Endothelial cell of umbilical vein (primary cell): Measurements from ENCODE around the gene NAALAD2. TPM values are rescaled to one million over a fixed set of nuclear protein-coding genes. Genes with fewer than 3 reads are reported as not detected.

Experiments used
- BruUV-seq: library from RNA; stranded (reverse); fragments of 400-500 nt; replicated peaks from 2 replicates; lab custom pipeline; 2021; lab: Mats Ljungman, UMichigan
- CTCF ChIA-PET: fragments of 300-600, 350-600 bp; sonication (Branson Sonifier 250); formaldehyde crosslinking; loops from one replicate; lab custom pipeline; 2021; ENCODE audit warnings: antibody characterized with exemption, inconsistent platforms; lab: Charles Lee
- POLR2A ChIA-PET: fragments of 300-600, 350-600 bp; sonication (Branson Sonifier 250); formaldehyde crosslinking; loops from one replicate; lab custom pipeline; 2021; ENCODE audit warnings: antibody characterized with exemption, inconsistent platforms; lab: Charles Lee
- DNase-seq: peaks from one replicate; pipeline ENCODE4 v3.0.0-alpha.2; 2011; ENCODE audit warnings: low read depth, low spot score
- FAIRE-seq: peaks from 2 replicates; lab custom pipeline; 2011; peaks lifted over from hg19 to GRCh38; lab: Jason Lieb, UNC
- H2AFZ ChIP-seq: 2 replicates; pipeline ENCODE4 v1.6.0; 2012; ENCODE audit warnings: low read depth, low read length, control low read depth, inconsistent platforms
- H3K27ac ChIP-seq: 2 replicates; pipeline ENCODE4 v1.5.1; 2011; ENCODE audit warnings: low read depth, mild to moderate bottlenecking, control low read depth, low read length, moderate library complexity; ENCODE audit not compliant: insufficient read depth
- H3K27me3 ChIP-seq, 2 experiments: 2 replicates each; pipeline versions ENCODE4 v1.6.0 to v1.6.1; 2011; ENCODE audit warnings: low read length in 2 of 2, mixed read lengths in 1 of 2; ENCODE audit not compliant: control insufficient read depth in 2 of 2, insufficient read depth in 2 of 2
- H3K36me3 ChIP-seq, 2 experiments: 2 replicates in 1 of 2; 3 replicates in 1 of 2; pipeline ENCODE4 v1.5.1; 2011; ENCODE audit warnings: low read length in 2 of 2, mild to moderate bottlenecking in 1 of 2, moderate library complexity in 1 of 2; ENCODE audit not compliant: control insufficient read depth in 2 of 2, insufficient read depth in 2 of 2; ENCODE audit errors: extremely low read depth in 1 of 2
- H3K4me1 ChIP-seq: 3 replicates; pipeline ENCODE4 v1.5.1; 2011; ENCODE audit warnings: mild to moderate bottlenecking, low read length; ENCODE audit not compliant: control insufficient read depth, insufficient read depth; ENCODE audit errors: extremely low read depth
- H3K4me2 ChIP-seq: 2 replicates; pipeline ENCODE4 v1.6.1; 2011; ENCODE audit warnings: low read length, control low read depth, mixed read lengths; ENCODE audit not compliant: insufficient read depth
- H3K4me3 ChIP-seq, 3 experiments: fragments of 200-600 bp in 1 of 3; sonication (generic), shearing (Covaris generic) in 1 of 3; replicated peaks in 1 of 3; 2 replicates each; pipeline ENCODE4 v1.5.1; 2011 to 2016; ENCODE audit warnings: control low read depth in 3 of 3, low read length in 3 of 3, mild to moderate bottlenecking in 2 of 3, inconsistent platforms in 1 of 3, low read depth in 1 of 3, moderate library complexity in 1 of 3; ENCODE audit not compliant: insufficient read depth in 1 of 3
- H3K79me2 ChIP-seq: 2 replicates; pipeline ENCODE4 v1.6.0; 2012; ENCODE audit warnings: low read length, inconsistent platforms; ENCODE audit not compliant: control insufficient read depth, insufficient read depth
- H3K9ac ChIP-seq: replicated peaks from 2 replicates; pipeline ENCODE3; 2011; ENCODE audit warnings: low read length, control low read depth; ENCODE audit not compliant: insufficient read depth; ENCODE audit errors: extremely low read depth
- H3K9me1 ChIP-seq: replicated peaks from 3 replicates; pipeline ENCODE4 v1.6.0; 2011; ENCODE audit warnings: mild to moderate bottlenecking, low read length; ENCODE audit not compliant: control insufficient read depth, insufficient read depth; ENCODE audit errors: extremely low read depth
- H3K9me3 ChIP-seq: replicated peaks from 2 replicates; pipeline ENCODE4 v1.5.1; 2012; ENCODE audit warnings: low read length, inconsistent platforms; ENCODE audit not compliant: control insufficient read depth, insufficient read depth
- H4K20me1 ChIP-seq: replicated peaks from 2 replicates; pipeline ENCODE3; 2011; ENCODE audit warnings: mild to moderate bottlenecking, low read length; ENCODE audit not compliant: control insufficient read depth, insufficient read depth; ENCODE audit errors: extremely low read depth
- CTCF ChIP-seq, 2 donors: IDR thresholded peaks; 1 replicate in 1 of 2; 2 replicates in 1 of 2; pipeline ENCODE4 v1.5.1; 2011; ENCODE audit warnings: low read length in 2 of 2, mild to moderate bottlenecking in 2 of 2, moderate library complexity in 2 of 2, control low read depth in 1 of 2, inconsistent platforms in 1 of 2, low read depth in 1 of 2; ENCODE audit not compliant: insufficient read depth in 1 of 2; ENCODE audit errors: extremely low read depth in 1 of 2
- EZH2 ChIP-seq: IDR thresholded peaks from 2 replicates; pipeline ENCODE4 v1.6.1; 2012; ENCODE audit warnings: borderline replicate concordance, low read depth, mild to moderate bottlenecking, moderate library complexity, low read length, inconsistent platforms; ENCODE audit not compliant: severe bottlenecking
- FOS ChIP-seq: IDR thresholded peaks from 2 replicates; pipeline ENCODE4 v1.6.1; 2011; ENCODE audit warnings: mild to moderate bottlenecking, low read length, moderate library complexity, borderline replicate concordance; ENCODE audit not compliant: insufficient read depth
- GATA2 ChIP-seq: IDR thresholded peaks from 2 replicates; pipeline ENCODE4 v1.7.0; 2011; ENCODE audit warnings: low read depth, mild to moderate bottlenecking, moderate library complexity, mixed read lengths, low read length; ENCODE audit not compliant: insufficient read length, insufficient read depth
- JUN ChIP-seq: IDR thresholded peaks from 2 replicates; pipeline ENCODE4 v1.6.1; 2011; ENCODE audit warnings: borderline replicate concordance, low read depth; ENCODE audit not compliant: insufficient read length, insufficient read depth
- MAX ChIP-seq: IDR thresholded peaks from 2 replicates; pipeline ENCODE4 v1.6.1; 2011; ENCODE audit not compliant: insufficient read depth, insufficient read length
- POLR2AphosphoS5 ChIP-seq: IDR thresholded peaks from 2 replicates; pipeline ENCODE4 v1.6.1; 2012; ENCODE audit warnings: low read depth, mild to moderate bottlenecking, control low read depth, low read length, moderate library complexity; ENCODE audit not compliant: insufficient read depth
- dilution Hi-C: fragments of 300-500 bp; cut with MboI; formaldehyde crosslinking; loops from one replicate; pipeline ENCODE4 v1.15.0; 2019; ENCODE audit warnings: low sequenced_read_pairs; ENCODE audit not compliant: extremely low pct_ligation_motif_present
- intact Hi-C: fragments of 100-400 bp; cut with micrococcal nuclease; formaldehyde crosslinking; loops from one replicate; pipeline ENCODE4 v1.10.0; 2022
- polyA plus RNA-seq, 4 experiments: library from polyadenylated mRNA; depleted of rRNA in 3 of 4; stranded (reverse) in 3 of 4; unstranded in 1 of 4; fragments of >200 nt; gene quantifications; 2 replicates each; pipeline versions ENCODE4 v1.2.1 to v1.2.3, GENCODE V29; 2011 to 2012; ENCODE audit warnings: missing spikeins in 1 of 4
- total RNA-seq: library from RNA; stranded (reverse); gene quantifications from 2 replicates; pipeline ENCODE4 v1.2.3, GENCODE V29; 2021

The NAALAD2 gene
- total and polyA plus RNA-seq, 2 donors (not counting 3 experiments of a cell fraction or from before 2014, with no cell fraction given): 0.66 to 1.1 TPM

GRCh38 chr11:90168571-90168970 lies 34.1 kb downstream of the NAALAD2 start:
- FAIRE-seq: no peak
- Histone ChIP-seq H3K9me1 (no peaks in the 10 kb centered on the region), H2AFZ (no peak overlapping the region), H4K20me1 (no peaks in the 10 kb centered on the region), H3K4me1 (no peaks in the 10 kb centered on the region), H3K79me2 (no peaks in the 10 kb centered on the region), H3K9me3 (no peaks in the 10 kb centered on the region), H3K4me3 (no peak overlapping the region), H3K27me3 (no peaks in the 10 kb centered on the region), H3K4me2 (no peak overlapping the region), H3K27ac (no peak overlapping the region), H3K36me3 (no peaks in the 10 kb centered on the region), H3K9ac (no peak overlapping the region)
- TF ChIP-seq MAX (no peak), FOS (no peak), JUN (no peak), POLR2AphosphoS5 (no peak), GATA2 (no peak), CTCF (IDR thresholded peaks at IDR 0.05; ENCODE audit: extremely low read depth in 1 of 2, insufficient read depth in 1 of 2, low read depth in 1 of 2, low read length in 2 of 2) (no peak), EZH2 (no peak)
- POLR2A ChIA-PET: no interaction called here
- no peak for DNase-seq
- dilution Hi-C loops: no loop called here
- CTCF ChIA-PET: interaction anchor here (1.5 kb wide), 1 partner anchor 13 kb away, joined by 4 read pairs; no protein-coding TSS in a partner anchor
- intact Hi-C loops: no loop called here
- BruUV-seq: no TSS peak
